Measurements from ENCODE around the gene PTPRK. TPM values are rescaled to one million over a fixed set of nuclear protein-coding genes. Genes with fewer than 3 reads are reported as not detected.

The PTPRK gene
- polyA plus RNA-seq, 1 donor (not counting 4 experiments of a cell fraction or from before 2014, with no cell fraction given), result 52.7 TPM

DNA sequence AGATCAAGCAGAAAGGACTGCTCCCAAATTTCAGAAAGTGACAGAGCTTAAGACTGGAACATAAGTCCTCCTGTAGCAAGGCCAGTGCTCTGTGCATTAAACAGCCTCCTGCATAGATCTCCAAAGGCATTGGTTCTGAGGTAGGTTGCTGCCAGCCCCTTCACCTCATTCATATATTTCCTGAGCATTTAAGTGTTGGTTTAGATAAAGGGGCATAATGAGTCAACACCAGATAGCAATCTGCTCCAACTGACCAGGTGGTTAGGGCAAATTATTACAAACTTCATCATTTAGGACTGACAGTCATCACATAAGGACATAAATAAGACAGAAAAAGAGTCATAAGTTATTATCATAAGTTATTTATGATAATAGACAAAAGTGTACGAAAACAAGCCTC lies 10.7 kb downstream of the PTPRK start:
- TF ChIP-seq EZH2 (IDR thresholded peaks at IDR 0.05; ENCODE audit: low read length), result no peak
- TF ChIP-seq, protein P1, sequence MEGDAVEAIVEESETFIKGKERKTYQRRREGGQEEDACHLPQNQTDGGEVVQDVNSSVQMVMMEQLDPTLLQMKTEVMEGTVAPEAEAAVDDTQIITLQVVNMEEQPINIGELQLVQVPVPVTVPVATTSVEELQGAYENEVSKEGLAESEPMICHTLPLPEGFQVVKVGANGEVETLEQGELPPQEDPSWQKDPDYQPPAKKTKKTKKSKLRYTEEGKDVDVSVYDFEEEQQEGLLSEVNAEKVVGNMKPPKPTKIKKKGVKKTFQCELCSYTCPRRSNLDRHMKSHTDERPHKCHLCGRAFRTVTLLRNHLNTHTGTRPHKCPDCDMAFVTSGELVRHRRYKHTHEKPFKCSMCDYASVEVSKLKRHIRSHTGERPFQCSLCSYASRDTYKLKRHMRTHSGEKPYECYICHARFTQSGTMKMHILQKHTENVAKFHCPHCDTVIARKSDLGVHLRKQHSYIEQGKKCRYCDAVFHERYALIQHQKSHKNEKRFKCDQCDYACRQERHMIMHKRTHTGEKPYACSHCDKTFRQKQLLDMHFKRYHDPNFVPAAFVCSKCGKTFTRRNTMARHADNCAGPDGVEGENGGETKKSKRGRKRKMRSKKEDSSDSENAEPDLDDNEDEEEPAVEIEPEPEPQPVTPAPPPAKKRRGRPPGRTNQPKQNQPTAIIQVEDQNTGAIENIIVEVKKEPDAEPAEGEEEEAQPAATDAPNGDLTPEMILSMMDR (optimal IDR thresholded peaks at IDR 0.05 in 1 of 3, IDR thresholded peaks at IDR 0.05 in 1 of 3, conservative IDR thresholded peaks at IDR 0.05 in 1 of 3; ENCODE audit: extremely low read depth in 1 of 3, insufficient read depth in 2 of 3, low read length in 3 of 3), result no peak
- H3K9me3 ChIP-seq (ENCODE audit: control insufficient read depth, low read depth, low read length), result no peaks in the 10 kb centered on the region
- H2AFZ ChIP-seq (ENCODE audit: control insufficient read depth, low read length), result no peak overlapping the region
- peaks cover 87% of the 10 kb centered on the region for H3K79me2 ChIP-seq (ENCODE audit: control insufficient read depth, insufficient read depth, low read length)
- peaks cover 66% of the 10 kb centered on the region for H3K4me1 ChIP-seq (ENCODE audit: control insufficient read depth, extremely low read depth, insufficient read depth, low read length)
- H3K27ac ChIP-seq (ENCODE audit: control insufficient read depth, insufficient read depth, low read length), result peak overlapping the region; percentile 95
- no peaks in the 10 kb centered on the region for H3K27me3 ChIP-seq (ENCODE audit: control insufficient read depth, extremely low read depth, insufficient read depth, low read length)
- DNase-seq (ENCODE audit: low read depth, low spot score) (no peak), FAIRE-seq (peak; percentile 5)
- peak overlapping the region in 1 of 3 experiments; percentile 53 for H3K4me3 ChIP-seq (ENCODE audit: control insufficient read depth in 2 of 3, extremely low read depth in 1 of 3, insufficient read depth in 2 of 3, low read depth in 1 of 3, low read length in 3 of 3)
- dilution Hi-C loops (cut with MboI; ENCODE audit: extremely low pct_ligation_motif_present, low sequenced_read_pairs), result no loop called here
- peak overlapping the region; percentile 76 for H3K4me2 ChIP-seq (ENCODE audit: control insufficient read depth, extremely low read depth, insufficient read depth, low read depth, low read length)
- no peaks in the 10 kb centered on the region for H4K20me1 ChIP-seq (ENCODE audit: control insufficient read depth, extremely low read depth, insufficient read depth, low read length)
- no peaks in the 10 kb centered on the region for H3K36me3 ChIP-seq (ENCODE audit: control insufficient read depth in 2 of 2, extremely low read depth in 1 of 2, insufficient read depth in 2 of 2, low read length in 2 of 2)
- peak overlapping the region; percentile 54 for H3K9ac ChIP-seq (ENCODE audit: control insufficient read depth, extremely low read depth, insufficient read depth, low read length)
- H3K9me1 ChIP-seq (ENCODE audit: control insufficient read depth, extremely low read depth, insufficient read depth, low read length), result peaks cover 3% of the 10 kb centered on the region

DNA sequence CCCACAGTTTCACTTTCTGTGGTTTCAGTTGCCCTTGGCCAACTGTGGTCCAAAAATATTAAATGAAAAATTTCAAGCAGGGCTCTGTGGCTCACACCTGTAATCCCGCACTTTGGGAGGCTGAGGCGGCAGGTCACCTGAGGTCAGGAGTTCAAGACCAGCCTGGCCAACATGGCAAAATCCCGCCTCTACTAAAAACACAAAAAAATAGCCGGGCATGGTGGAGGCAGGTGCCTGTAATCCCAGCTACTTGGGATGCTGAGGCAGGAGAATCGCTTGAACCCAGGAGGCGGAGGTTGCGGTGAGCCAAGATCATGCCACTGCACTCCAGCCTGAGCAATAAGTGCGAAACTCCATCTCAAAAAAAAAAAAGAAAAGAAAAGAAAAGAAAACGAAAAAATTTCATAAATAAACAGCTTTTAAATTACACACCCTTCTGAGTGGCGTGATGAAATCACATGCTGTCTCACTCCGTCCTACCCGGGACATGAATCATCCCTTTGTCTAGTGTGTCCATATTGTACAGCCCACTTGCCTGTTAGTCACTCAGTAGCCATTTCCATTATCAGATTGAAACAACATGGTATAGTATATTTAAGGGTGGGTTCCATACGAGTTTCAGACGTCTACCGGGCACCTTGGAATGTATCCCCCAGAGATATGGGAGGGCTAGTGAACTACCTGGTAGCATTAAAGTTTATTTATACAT lies 11.7 kb downstream of the PTPRK start:
- Histone ChIP-seq H3K9ac (ENCODE audit: control insufficient read depth, extremely low read depth, insufficient read depth, low read length) (peak overlapping the region; percentile 66), H2AFZ (ENCODE audit: control insufficient read depth, low read length) (no peak overlapping the region), H3K27me3 (ENCODE audit: control insufficient read depth, extremely low read depth, insufficient read depth, low read length) (no peaks in the 10 kb centered on the region), H3K4me1 (ENCODE audit: control insufficient read depth, extremely low read depth, insufficient read depth, low read length) (peaks cover 64% of the 10 kb centered on the region), H3K9me1 (ENCODE audit: control insufficient read depth, extremely low read depth, insufficient read depth, low read length) (peaks cover under 1% of the 10 kb centered on the region), H3K36me3 (ENCODE audit: control insufficient read depth in 2 of 2, extremely low read depth in 1 of 2, insufficient read depth in 2 of 2, low read length in 2 of 2) (peaks cover 0 to 2% of the 10 kb centered on the region in 2 experiments), H3K27ac (ENCODE audit: control insufficient read depth, insufficient read depth, low read length) (peak overlapping the region; percentile 95), H3K4me3 (ENCODE audit: control insufficient read depth in 2 of 3, extremely low read depth in 1 of 3, insufficient read depth in 2 of 3, low read depth in 1 of 3, low read length in 3 of 3) (peak overlapping the region in 2 of 3 experiments; percentile 9 to 53), H3K79me2 (ENCODE audit: control insufficient read depth, insufficient read depth, low read length) (peaks cover 87% of the 10 kb centered on the region), H4K20me1 (ENCODE audit: control insufficient read depth, extremely low read depth, insufficient read depth, low read length) (no peaks in the 10 kb centered on the region), H3K4me2 (ENCODE audit: control insufficient read depth, extremely low read depth, insufficient read depth, low read depth, low read length) (peak overlapping the region; percentile 76), H3K9me3 (ENCODE audit: control insufficient read depth, low read depth, low read length) (no peaks in the 10 kb centered on the region)
- dilution Hi-C loops (cut with MboI; ENCODE audit: extremely low pct_ligation_motif_present, low sequenced_read_pairs), result no loop called here
- FAIRE-seq, result peak; percentile 90
- TF ChIP-seq EZH2 (IDR thresholded peaks at IDR 0.05; ENCODE audit: low read length), result no peak
- TF ChIP-seq, protein P1 (optimal IDR thresholded peaks at IDR 0.05 in 1 of 3, IDR thresholded peaks at IDR 0.05 in 1 of 3, conservative IDR thresholded peaks at IDR 0.05 in 1 of 3; ENCODE audit: extremely low read depth in 1 of 3, insufficient read depth in 2 of 3, low read length in 3 of 3), result no peak
- peak; percentile 55 for DNase-seq (ENCODE audit: low read depth, low spot score)

Data from keratinocyte (primary cell).